Measurements from ENCODE around the gene DDX1. TPM values are rescaled to one million over a fixed set of nuclear protein-coding genes. Genes with fewer than 3 reads are reported as not detected.

The DDX1 gene
- total and polyA plus RNA-seq, 12 donors = 39.4 to 122 (median 77.2) TPM

DNA sequence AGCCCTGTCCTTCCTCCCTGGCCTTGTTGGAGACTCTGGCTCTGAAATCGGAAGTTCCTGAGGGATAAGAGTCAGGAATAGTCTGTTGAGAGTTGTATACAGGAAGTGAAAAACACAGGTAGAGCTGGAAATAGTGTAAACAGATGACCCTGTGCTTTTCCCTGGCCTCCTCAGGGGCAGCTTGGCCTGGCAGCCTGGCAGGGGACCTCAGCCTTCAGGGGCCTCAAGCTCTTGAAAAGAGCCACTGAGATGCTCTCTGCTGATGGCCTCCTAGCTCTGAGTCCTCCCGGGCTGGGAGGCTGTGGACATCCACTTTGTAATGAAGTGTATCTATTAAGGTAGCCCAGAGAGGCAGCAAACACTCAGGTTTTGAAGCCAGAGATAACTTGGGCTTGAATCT lies 79.3 kb downstream of the DDX1 start:
- H3K27me3 ChIP-seq = no peaks in the 10 kb centered on the region
- intact Hi-C loops (cut with DNase I) = no loop called here
- no peak overlapping the region for H3K27ac ChIP-seq
- no peak for TF ChIP-seq POLR2A (IDR thresholded peaks at IDR 0.05)
- TF ChIP-seq, protein P1, sequence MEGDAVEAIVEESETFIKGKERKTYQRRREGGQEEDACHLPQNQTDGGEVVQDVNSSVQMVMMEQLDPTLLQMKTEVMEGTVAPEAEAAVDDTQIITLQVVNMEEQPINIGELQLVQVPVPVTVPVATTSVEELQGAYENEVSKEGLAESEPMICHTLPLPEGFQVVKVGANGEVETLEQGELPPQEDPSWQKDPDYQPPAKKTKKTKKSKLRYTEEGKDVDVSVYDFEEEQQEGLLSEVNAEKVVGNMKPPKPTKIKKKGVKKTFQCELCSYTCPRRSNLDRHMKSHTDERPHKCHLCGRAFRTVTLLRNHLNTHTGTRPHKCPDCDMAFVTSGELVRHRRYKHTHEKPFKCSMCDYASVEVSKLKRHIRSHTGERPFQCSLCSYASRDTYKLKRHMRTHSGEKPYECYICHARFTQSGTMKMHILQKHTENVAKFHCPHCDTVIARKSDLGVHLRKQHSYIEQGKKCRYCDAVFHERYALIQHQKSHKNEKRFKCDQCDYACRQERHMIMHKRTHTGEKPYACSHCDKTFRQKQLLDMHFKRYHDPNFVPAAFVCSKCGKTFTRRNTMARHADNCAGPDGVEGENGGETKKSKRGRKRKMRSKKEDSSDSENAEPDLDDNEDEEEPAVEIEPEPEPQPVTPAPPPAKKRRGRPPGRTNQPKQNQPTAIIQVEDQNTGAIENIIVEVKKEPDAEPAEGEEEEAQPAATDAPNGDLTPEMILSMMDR (IDR thresholded peaks at IDR 0.05) = no peak
- H3K4me1 ChIP-seq (replicated peaks in 1 of 2) = no peaks in the 10 kb centered on the region
- H3K36me3 ChIP-seq (replicated peaks in 1 of 2) = no peaks in the 10 kb centered on the region
- WGBS, 4 donors = 75 to 85% (median 80%) methylated on average over 2 of the region's 2 CpGs
- DNase-seq = no peak
- no peaks in the 10 kb centered on the region for H3K9me3 ChIP-seq (replicated peaks in 1 of 3)
- H3K4me3 ChIP-seq = no peak overlapping the region

GRCh38 chr2:15671409-15671808 lies 79.7 kb downstream of the DDX1 start:
- intact Hi-C loops (cut with DNase I) = no loop called here

DNA sequence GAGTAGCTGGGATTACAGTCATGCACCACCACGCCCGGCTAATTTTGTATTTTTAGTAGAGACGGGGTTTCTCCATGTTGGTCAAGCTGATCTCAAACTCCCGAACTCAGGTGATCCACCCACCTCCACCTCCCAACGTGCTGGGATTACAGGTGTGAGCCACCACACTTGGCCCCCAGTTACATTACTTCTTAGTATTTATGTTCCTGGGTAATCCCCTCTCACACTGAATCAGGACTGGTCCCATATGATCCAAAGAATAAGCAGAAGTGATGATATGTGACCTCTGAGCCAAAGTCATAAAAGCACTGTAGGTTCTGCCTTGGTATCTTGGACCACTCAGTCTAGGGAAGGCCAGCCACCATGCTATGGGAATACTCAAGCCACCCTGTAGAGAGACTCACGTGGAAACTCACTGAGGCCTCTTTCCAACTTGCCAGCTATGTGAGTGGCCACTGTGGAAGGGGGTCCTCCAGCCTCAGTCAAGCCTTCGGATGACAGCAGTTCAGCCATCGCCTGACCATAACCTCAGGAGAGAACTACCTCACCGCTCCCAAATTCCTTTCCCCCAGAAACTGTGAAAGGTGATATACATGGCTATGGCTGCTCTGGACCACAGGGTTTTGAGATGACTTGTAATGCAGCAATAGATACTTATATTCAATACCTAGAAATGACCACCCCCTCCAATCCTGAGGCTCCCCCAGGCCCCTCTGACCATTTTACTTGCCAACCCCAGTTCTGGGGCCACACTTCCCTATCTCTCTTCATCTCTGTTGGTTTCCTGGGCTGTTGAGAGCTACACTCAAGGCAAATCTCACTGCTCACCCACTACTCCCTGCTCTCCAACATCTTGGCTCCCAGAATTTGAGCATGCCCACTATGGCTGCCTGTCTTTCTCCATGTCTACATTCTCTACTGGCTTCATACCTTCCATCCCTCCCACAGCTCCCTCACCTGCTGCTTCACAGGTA lies 80.5 kb downstream of the DDX1 start:
- WGBS, 4 donors = 89 to 100% (median 95%) methylated on average over 6 to 9 of the region's 9 CpGs

More at GRCh38 chr2:15671409-15671808, 79.7 kb downstream of the DDX1 start:
- Histone ChIP-seq H3K4me3 (no peak overlapping the region), H3K9me3 (replicated peaks in 1 of 3) (no peaks in the 10 kb centered on the region), H3K27me3 (no peaks in the 10 kb centered on the region), H3K4me1 (replicated peaks in 1 of 2) (no peaks in the 10 kb centered on the region), H3K27ac (no peak overlapping the region), H3K36me3 (replicated peaks in 1 of 2) (no peaks in the 10 kb centered on the region)
- TF ChIP-seq POLR2A (IDR thresholded peaks at IDR 0.05) = no peak
- TF ChIP-seq, protein P1 (IDR thresholded peaks at IDR 0.05) = no peak
- DNase-seq = no peak

More for the DNA sequence above, 80.5 kb downstream of the DDX1 start:
- TF ChIP-seq POLR2A (IDR thresholded peaks at IDR 0.05) = no peak
- TF ChIP-seq, protein P1 (IDR thresholded peaks at IDR 0.05) = no peak
- Histone ChIP-seq H3K4me3 (no peak overlapping the region), H3K36me3 (replicated peaks in 1 of 2) (no peaks in the 10 kb centered on the region), H3K9me3 (replicated peaks in 1 of 3) (no peaks in the 10 kb centered on the region), H3K27ac (no peak overlapping the region), H3K4me1 (replicated peaks in 1 of 2) (no peaks in the 10 kb centered on the region), H3K27me3 (no peaks in the 10 kb centered on the region)
- intact Hi-C loops (cut with DNase I) = no loop called here
- no peak for DNase-seq

All from adrenal gland (tissue), 12 donors.